Loucy (cell line): Measurements from ENCODE around the gene NPFF.

Source experiments
- H2AFZ ChIP-seq: fragments of 200-600 bp; sonication (generic); 2 replicates; pipeline ENCODE4 v1.6.0; 2016; ENCODE audit warnings: antibody characterized with exemption, mild to moderate bottlenecking, low read length, moderate library complexity
- H3F3A ChIP-seq: fragments of 200-600 bp; 2 replicates; pipeline ENCODE4 v1.6.0; 2016; ENCODE audit warnings: antibody characterized with exemption, low read depth, mild to moderate bottlenecking
- H3K27me3 ChIP-seq: fragments of 200-600 bp; sonication (generic); 2 replicates; pipeline ENCODE4 v1.6.1; 2014; ENCODE audit warnings: low read length, mild to moderate bottlenecking; ENCODE audit not compliant: insufficient read depth, poor library complexity, severe bottlenecking
- H3K36me3 ChIP-seq: fragments of 200-600 bp; sonication (generic); 2 replicates; pipeline ENCODE4 v1.6.1; 2016; ENCODE audit warnings: low read length; ENCODE audit not compliant: insufficient read depth
- H3K4me1 ChIP-seq: fragments of 200-600 bp; sonication (generic); 2 replicates; pipeline ENCODE4 v1.5.1; 2014; ENCODE audit warnings: low read length, mild to moderate bottlenecking; ENCODE audit not compliant: insufficient read depth, poor library complexity, severe bottlenecking
- H3K4me2 ChIP-seq: fragments of 200-600 bp; sonication (generic); 2 replicates; pipeline ENCODE4 v1.6.0; 2014; ENCODE audit warnings: antibody characterized with exemption, low read length, low read depth, mild to moderate bottlenecking; ENCODE audit not compliant: poor library complexity, severe bottlenecking
- H3K4me3 ChIP-seq: fragments of 200-600 bp; sonication (generic); 2 replicates; pipeline ENCODE4 v1.5.1; 2014; ENCODE audit warnings: low read length, mild to moderate bottlenecking, mixed read lengths; ENCODE audit not compliant: poor library complexity, severe bottlenecking
- H3K79me2 ChIP-seq: fragments of 200-600 bp; sonication (generic); 2 replicates; pipeline ENCODE4 v1.6.1; 2014; ENCODE audit warnings: low read length; ENCODE audit not compliant: insufficient read depth
- H3K9ac ChIP-seq: fragments of 200-600 bp; sonication (generic); 2 replicates; pipeline ENCODE4 v1.6.0; 2014; ENCODE audit warnings: mild to moderate bottlenecking, low read depth, low read length, moderate library complexity; ENCODE audit not compliant: poor library complexity, severe bottlenecking
- H3K9me2 ChIP-seq: fragments of 200-600 bp; sonication (generic); replicated peaks from 2 replicates; pipeline ENCODE4 v1.6.1; 2016; ENCODE audit warnings: low read depth, low read length, mixed read lengths
- H3K9me3 ChIP-seq: fragments of 200-600 bp; sonication (generic); 2 replicates; pipeline ENCODE4 v1.6.1; 2014; ENCODE audit warnings: mild to moderate bottlenecking, antibody characterized with exemption, low read length, low read depth; ENCODE audit not compliant: insufficient read depth
- H4K20me1 ChIP-seq: fragments of 200-600 bp; sonication (generic); 2 replicates; pipeline ENCODE4 v1.6.0; 2014; ENCODE audit warnings: antibody characterized with exemption, low read length, mild to moderate bottlenecking; ENCODE audit not compliant: insufficient read depth, poor library complexity, severe bottlenecking
- CTCF ChIP-seq: fragments of 200-600 bp; sonication (generic); conservative IDR thresholded peaks from 2 replicates; pipeline ENCODE4 v1.5.1; 2014; ENCODE audit warnings: mild to moderate bottlenecking, antibody characterized with exemption, low read length
- EZH2phosphoT487 ChIP-seq: fragments of 200-600 bp; IDR thresholded peaks from 2 replicates; pipeline ENCODE4 v1.6.1; 2018; ENCODE audit warnings: antibody characterized with exemption, mild to moderate bottlenecking, moderate library complexity, borderline replicate concordance

Gene NPFF

GRCh38 chr12:53539526-53539925, 32.2 kb upstream of the NPFF start:
- Histone ChIP-seq H4K20me1 (no peaks in the 10 kb centered on the region), H2AFZ (no peak overlapping the region), H3K9me2 (no peaks in the 10 kb centered on the region), H3F3A (no peaks in the 10 kb centered on the region), H3K9me3 (no peaks in the 10 kb centered on the region), H3K9ac (no peak overlapping the region), H3K4me1 (no peaks in the 10 kb centered on the region), H3K4me2 (no peak overlapping the region), H3K79me2 (no peaks in the 10 kb centered on the region), H3K4me3 (no peak overlapping the region), H3K27me3 (no peaks in the 10 kb centered on the region), H3K36me3 (peaks cover 49% of the 10 kb centered on the region; the same call in 1 of the 2 replicates)
- TF ChIP-seq CTCF: no peak
- no peak for TF ChIP-seq EZH2phosphoT487

GRCh38 chr12:53538209-53538689, 31.0 kb upstream of the NPFF start:
- no peak for TF ChIP-seq CTCF
- TF ChIP-seq EZH2phosphoT487: no peak
- Histone ChIP-seq H3K9me3 (no peaks in the 10 kb centered on the region), H3K4me2 (no peak overlapping the region), H3K9me2 (no peaks in the 10 kb centered on the region), H3K79me2 (no peaks in the 10 kb centered on the region), H3F3A (no peaks in the 10 kb centered on the region), H3K9ac (no peak overlapping the region), H2AFZ (no peak overlapping the region), H3K4me3 (no peak overlapping the region), H3K4me1 (no peaks in the 10 kb centered on the region), H3K27me3 (no peaks in the 10 kb centered on the region), H4K20me1 (no peaks in the 10 kb centered on the region), H3K36me3 (peaks cover 59% of the 10 kb centered on the region; the same call in 1 of the 2 replicates)

GRCh38 chr12:53536962-53537361, 29.7 kb upstream of the NPFF start:
- Histone ChIP-seq H3K36me3 (peaks cover 62% of the 10 kb centered on the region; the same call in 1 of the 2 replicates), H3K9me2 (no peaks in the 10 kb centered on the region), H3K4me1 (no peaks in the 10 kb centered on the region), H3K79me2 (no peaks in the 10 kb centered on the region), H3K4me3 (no peak overlapping the region), H2AFZ (no peak overlapping the region), H3K27me3 (no peaks in the 10 kb centered on the region), H3F3A (no peaks in the 10 kb centered on the region), H3K9me3 (no peaks in the 10 kb centered on the region), H3K4me2 (no peak overlapping the region), H3K9ac (no peak overlapping the region), H4K20me1 (no peaks in the 10 kb centered on the region)
- TF ChIP-seq CTCF: no peak
- no peak for TF ChIP-seq EZH2phosphoT487
